ENCODE measurements around the gene ZBTB16.
"Not testable (repeated sequence)": the region's sequence is repeated elsewhere in the genome, so short reads cannot be mapped to it uniquely, and the experiment has no call there.

Gene ZBTB16

DNA sequence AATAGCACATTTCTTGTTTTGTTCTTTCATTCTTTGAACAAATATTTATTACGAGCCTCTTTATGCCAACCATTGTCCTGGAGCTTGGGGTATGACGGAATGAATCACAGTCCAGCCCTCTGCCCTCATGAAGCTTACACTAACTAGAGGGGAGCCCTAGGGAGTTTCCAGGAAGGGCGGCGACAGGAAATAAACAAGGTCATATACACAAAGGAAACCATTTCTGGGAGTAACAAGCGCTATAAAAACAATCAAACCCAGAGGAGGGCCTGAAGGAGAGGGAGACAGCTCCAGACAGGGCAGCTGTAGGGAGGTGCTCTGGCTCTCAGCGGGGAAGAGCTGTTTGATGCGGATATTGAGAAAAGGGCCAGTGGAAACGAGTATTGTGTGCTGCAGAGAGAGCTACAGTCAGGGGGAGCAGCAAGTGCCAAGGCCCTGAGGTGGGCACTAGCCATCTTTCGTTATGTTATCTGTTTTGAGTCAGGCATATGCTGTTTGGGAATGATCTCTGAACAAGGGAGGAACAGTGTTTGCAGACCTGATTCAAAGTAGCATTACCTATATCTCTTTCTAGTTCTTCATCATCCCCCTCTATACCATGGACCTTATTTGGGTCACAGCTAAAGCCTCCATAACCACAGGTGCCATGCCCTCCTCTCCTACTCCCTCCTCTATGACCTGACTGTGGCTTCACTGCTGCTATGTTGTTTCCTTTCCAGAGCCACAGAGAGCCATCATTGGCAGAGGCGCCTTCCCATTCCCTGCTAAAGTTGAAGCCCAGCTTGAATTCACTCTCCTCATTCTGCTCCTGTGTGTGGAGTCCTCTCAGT, 15.3 kb upstream of the ZBTB16 start:
- no peak for DNase-seq

DNA sequence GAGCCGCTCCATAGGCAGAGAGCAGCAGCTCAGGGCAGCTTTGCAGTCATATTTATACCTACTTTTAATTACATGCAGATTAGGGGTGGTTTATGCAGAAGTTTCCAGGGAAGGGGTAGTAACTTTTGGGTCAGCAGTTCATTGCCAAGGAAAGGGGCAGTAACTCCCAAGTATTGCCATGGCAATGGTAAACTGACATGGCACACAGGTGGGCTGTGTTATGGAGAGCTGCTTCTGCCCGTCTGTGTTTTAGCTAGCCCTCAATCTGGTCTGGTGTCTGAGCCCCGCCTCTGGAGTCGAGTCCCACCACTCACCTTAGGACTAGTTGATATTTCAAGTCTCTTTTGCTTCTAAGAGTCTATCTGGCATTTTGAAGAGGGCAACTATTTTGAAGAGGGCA, 12.2 kb upstream of the ZBTB16 start:
- no peak for DNase-seq

DNA sequence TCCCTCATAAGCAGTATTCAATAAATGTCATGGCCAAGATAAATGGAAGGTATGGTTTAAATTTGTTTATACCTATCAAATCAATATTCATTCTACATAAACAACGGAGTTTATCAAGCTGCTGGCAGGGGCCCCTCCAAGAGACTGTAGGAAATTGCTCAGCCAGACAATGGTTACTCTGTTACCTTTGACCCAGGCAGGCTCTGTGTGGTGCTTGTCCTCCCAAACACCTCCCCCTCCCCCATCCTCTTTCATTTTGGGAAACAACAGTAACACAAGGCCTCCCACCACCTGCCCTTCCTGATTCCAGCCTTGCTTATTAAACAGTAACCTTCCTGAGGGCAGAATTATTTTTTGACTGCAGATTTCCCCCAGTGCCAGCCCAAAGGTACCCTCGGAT, 10.5 kb upstream of the ZBTB16 start:
- DNase-seq = no peak

DNA sequence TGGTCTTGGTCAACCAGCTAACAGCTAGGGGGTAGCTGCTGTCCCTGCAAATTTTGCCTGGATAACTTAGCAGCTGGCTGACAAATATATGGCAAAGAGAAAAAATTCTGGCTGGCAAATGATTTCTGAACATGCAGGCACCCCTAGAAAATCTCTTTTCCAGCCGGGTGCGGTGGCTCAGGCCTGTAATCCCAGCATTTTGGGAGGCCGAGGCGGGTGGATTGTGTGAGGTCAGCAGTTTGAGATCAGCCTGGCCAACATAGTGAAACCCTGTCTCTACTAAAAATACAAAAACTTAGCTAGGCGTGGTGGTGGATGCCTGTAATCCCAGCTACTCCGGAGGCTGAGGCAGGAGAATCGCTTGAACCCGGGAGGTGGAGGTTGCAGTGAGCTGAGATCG, 9.7 kb upstream of the ZBTB16 start:
- DNase-seq = not testable (repeated sequence)

DNA sequence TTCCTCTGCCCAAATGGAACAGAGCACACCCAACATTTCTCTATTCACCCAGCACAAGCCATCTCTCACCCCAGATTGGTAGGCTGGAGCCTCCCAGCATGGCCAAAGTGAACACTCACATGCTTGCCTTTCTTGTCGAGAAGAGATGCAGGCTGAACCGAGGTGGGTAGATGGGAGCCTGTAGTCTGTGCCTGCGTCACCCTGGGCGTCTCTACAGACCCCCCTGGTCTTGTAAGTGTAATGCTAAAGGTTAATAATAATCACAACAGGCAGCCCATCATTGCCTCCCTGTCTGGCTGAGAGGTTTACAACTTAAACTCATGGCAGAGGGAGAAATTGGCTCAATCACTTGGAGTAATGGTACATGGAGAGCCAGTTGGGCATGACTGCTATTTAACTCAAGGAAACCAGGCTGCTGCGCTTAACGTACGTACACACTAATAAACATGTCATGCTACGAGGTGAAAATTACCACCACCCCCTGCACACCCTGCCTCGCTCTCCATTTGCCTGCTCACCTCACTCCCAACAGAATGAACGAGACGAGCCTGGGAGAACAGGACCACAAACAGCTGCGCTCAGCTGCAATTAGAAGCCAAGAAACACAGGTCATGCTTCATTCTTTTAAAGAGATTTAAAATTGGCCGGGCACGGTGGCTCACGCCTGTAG, 9.1 kb upstream of the ZBTB16 start:
- DNase-seq = no peak

DNA sequence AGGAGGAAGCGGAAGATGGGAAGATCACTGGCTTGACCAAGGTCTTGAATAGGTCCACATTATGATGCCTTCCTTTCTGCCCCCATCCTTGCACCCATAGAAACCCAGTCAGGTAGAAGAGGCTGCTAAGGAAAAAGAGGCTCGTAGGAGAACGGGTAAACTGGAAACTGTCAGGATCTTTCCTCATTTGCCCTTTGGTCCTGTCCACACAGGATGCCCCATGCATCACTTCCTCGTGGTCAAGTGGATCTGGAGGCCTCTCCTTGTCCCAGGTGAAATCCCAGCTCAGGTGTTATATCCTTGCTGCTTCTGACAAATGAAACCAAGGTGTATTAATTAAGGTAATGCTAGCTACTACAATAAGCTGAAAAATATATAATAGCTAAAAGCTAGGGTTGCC, 8.0 kb upstream of the ZBTB16 start:
- no peak for DNase-seq

DNA sequence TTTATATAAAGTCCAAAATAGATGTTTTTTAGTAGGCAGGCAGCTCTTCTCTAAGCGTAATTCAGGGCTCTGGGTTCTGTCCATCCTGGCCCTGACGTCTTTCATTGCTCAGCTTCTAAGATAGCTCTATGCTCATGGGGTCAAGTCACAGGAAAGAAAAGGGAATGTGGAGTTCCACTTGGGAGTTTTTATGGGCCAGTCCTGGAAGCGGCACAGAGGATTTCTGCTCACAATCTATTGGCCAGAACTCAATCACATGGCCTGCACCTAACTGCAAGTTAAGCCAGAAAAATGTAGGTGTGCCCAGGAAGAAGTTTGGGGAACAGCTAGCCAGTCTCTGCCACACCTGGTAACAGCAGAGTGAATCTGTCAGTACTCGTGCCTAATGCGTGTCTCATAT, 7.4 kb upstream of the ZBTB16 start:
- DNase-seq = no peak

DNA sequence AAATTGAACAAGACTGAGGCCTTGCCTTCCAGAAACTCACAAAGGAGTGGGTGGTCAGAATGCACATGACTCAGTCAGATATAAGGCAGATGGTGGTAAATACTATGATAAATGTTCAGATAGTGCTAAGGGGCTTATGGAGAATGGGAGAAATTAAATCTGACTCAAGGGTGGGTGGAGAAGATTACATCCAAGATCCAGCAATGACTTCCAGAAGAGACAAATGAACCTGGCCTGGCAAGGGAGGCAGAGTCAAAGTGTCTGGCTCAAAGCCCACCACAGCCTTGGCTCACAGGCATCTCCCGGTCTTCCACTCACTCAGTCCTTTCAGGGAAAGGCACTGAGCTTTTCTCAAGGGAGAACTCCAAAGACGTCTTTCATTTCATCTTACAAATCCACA, 6.1 kb upstream of the ZBTB16 start:
- DNase-seq = no peak

DNA sequence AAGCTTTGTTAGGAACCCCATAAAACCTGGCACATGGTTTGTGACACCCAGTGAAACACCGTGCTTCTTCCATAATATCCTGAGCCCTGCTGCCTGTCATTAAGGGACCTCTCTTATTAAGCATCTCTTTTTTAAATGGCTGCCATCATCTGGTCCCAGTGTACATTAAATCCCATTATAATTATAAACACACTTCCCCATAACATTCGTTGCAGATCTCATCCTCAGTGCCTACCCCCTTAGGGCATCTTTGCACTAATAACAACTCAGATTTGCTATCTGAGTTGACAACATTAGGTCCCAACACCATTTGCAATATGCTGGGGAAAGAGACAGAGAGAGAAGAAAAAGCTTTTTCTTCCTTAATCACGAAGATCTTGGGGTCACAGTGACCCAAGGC, 4.7 kb upstream of the ZBTB16 start:
- no peak for DNase-seq

DNA sequence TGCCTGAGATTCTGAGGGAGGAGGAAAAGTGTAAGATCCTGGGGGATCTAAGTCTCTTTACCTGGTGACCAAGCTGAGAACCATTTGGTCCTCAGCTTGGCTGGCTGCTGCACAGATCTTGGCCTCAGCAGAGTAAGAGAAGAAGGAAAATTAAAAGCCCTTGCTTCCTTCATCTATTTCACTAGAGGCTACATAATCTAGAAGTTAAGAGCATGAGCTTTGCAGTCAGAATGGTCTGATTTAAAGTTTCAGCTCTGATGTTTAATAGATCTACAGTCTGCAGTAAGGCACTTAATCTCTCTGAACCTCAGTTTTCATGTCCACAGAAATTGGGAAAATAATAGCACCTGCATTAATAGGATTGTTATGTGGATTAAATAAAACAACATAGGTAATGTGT, 3.1 kb upstream of the ZBTB16 start:
- no peak for DNase-seq

DNA sequence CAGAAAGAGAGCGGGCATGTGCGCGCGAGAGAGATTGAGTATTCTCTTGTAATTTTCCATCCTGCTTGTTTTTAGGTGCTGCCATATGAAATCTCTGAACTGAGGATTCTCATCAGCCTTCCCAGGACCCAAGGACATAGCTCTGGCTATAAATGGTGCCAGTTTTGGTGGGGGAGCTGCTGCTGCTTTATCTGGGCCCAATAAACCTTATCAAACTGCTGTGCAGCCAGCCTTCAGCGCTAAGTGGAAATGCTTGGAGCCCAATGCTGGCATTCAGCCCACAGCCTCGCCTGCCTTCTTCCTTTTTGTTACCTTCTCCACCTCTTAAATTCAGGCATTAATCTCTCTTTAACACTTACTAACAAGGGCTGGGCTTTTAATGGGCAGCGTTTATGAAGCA, 2.4 kb upstream of the ZBTB16 start:
- DNase-seq = no peak

DNA sequence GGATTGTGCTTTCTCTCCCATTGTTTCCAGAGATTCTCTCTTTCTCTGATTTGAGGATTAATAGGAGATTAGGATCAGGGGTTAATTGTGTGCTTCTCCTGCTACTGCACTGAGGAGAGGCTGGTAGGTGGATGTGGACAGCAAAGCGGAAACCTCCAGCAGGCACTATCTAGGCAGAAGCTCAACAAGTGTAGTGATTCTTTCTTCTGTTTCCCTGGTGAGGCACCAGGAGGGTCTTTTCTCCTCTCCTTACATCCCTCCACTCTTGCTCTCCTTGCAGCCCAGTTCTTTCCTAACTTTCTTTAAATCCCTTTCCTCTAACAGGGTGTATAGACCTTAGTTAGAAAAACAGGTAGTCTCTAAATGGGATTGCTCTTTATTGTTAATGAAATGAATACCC, 1.9 kb upstream of the ZBTB16 start:
- DNase-seq = no peak

DNA sequence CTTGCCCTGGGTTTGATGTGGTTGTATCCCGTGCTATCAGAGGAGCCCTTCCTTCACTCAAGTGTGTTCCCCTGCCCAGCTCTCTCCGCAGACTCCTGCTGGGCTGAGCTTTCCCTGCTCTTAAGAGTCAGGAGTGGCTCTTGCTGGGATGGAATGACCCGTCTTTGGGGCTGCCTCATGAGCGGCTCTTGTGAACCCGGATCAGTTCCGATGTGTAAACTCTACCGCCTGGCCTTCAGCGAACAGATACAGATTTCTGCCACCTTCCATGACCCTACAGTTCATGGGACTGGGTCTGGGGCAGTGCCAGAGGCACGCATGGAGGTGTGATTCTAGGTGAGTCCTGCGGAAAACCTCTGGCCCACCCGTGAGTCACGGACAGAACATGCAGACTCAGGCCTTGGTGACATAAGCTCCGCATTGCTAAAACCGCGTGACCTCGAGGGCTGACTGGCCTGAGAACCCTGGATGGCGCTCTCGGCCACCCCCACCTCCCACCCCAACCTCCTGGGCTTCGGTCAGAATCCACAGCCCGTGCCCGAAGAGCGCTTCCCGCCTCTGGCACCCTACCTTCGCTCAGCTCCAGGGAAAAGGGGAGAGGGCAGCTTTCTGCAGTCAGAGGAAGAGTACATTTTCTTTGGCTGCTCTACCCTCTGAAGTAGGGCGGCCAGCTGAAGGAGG, 1.3 kb upstream of the ZBTB16 start:
- DNase-seq = no peak

DNA sequence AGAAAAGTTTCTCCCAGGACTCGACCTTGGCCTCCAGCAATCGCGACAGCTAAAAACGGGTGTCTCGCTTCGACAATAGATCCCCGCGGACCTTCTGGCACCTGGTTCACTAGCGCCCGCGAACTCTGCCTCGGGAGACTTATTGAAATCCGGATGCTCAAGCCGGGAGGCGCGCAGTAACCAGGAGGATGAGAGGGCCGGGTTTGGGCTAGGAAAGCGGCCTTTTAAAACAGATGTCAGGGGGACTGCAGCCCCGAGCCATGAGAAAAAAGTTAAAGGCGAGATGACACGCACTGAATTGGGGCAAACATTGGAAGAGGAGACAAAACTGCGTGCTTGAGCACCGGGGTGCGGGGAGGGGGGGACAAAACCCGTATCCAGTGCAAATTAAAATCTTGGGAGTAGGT, 637 bp upstream of the ZBTB16 start:
- no peak for DNase-seq

DNA sequence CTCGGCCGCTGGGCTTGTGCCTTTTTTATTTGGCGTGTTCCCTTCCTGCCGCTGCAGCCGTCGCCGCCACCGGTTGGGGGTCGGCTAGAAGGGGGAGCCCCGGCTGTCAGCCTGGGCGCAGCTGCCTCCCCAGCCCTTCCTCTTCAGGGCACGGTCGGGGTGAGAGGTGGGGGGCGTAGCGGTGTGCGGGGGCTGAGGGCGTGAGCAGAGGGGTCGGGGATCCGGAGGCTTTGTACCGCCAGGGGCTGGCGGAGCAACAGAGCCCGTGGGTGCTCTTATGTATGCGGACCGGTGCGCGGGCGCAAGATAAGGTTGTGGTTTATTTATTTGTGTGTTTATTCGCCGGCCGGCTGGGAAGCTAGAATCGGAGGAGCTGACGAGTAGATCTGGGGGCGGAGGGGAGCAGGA, 477 bp downstream of the ZBTB16 start:
- no peak for DNase-seq

DNA sequence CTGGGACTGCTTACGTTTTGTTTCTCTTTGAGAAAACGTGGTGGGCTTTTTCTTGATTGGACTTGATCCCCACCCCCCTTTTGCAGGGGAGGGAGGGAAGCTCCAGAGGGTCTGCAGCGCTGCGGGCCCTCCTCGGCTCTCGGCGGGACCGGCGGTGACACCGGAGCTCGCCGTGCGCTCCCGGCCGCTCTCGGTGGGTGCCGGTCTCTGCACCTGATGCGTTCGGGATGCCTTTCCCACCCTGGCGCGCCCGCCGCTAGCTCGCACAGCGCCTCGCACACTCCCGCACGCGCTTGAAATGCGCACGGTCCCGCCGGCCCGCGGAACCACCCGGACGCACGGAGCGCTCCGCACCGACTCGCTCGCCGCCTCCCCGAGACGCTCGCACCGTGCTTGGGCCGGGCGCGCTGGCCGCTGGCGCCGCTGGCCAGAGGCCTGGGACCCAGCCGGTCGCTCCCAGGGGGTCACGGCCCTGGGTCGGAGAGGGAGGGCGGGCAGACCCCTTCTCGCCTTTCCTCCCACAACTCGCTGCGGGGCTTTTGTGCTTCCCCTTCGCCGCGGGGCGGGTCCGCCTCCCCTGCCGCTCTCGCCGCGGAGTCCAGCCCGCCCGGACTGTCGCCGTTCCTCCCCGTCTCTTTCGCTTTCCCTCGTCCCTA, 1.0 kb downstream of the ZBTB16 start:
- DNase-seq = no peak

DNA sequence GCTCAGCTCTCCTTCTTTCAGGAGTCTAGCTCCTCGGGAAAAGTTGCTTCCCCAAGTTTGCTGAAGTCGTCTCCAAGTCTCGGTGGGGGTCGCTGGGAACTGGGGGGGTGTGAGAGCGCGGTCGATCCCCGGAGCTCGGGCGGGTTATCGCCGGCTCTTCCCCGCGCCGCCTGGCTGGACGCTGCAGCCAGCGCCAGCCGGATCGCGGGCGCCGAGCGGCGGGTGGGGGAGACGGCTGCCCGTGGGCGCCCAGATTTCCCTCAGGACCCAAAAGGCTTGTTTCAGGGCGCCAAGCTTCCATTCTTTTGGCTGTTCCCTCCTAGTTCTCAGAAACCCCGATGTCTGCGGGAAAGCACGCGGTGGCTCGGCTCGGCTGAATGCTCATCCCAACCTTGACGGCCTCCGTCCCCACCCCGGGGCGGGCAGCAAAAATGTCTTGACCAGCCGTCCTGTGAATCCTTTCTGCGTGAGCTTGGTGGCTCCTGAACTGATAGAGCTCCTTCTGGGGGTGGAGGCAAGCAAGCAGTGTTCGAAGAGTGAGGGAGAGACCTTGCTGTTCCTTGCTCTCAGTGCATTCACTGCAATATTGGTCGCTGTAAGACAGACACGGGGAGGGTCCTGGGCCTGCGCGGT, 1.7 kb downstream of the ZBTB16 start:
- no peak for DNase-seq

DNA sequence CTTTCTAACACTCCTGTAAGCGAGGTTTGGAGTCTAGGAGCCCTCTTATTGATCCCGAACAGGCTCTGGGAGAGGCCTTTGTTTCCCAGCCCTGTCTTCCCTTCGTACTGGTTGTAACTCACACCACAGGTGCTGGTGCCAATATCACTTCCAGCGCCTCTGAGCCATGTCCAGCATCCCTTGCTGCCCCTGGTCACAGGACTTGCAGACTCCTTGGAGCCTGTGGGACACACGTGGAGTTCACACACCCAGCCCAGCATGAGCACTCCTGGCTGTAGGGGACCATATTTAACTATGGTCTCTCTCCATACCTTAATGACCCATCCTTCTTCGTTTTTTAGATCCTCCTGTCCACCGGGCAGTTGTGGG, 2.2 kb downstream of the ZBTB16 start:
- no peak for DNase-seq

DNA sequence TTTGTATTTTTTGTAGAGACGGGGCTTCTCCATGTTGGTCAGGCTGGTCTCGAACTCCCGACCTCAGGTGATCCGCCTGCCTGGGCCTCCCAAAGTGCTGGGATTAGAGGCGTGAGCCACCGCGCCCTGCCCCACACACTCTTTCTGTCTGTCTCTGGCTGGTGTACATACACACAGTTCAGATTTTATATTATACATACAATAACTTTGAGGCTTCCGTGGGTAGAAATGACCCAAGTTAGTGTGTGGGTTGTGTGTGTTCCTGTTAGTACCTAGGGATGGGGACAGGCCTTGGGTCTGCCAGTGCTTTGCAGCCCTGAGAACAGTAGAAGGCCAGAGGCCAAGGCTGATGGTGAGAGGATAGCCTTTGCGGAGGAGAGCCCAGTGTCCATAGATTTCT, 2.8 kb downstream of the ZBTB16 start:
- no peak for DNase-seq

DNA sequence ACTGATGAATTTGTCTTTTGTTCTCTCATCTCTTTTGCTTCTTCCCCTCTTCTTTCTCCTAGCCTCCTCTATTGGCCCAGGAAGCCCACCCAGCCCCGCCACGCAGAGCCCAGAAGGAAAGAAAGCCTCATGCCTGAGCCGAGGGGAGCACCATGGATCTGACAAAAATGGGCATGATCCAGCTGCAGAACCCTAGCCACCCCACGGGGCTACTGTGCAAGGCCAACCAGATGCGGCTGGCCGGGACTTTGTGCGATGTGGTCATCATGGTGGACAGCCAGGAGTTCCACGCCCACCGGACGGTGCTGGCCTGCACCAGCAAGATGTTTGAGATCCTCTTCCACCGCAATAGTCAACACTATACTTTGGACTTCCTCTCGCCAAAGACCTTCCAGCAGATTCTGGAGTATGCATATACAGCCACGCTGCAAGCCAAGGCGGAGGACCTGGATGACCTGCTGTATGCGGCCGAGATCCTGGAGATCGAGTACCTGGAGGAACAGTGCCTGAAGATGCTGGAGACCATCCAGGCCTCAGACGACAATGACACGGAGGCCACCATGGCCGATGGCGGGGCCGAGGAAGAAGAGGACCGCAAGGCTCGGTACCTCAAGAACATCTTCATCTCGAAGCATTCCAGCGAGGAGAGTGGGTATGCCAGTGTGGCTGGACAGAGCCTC, 3.8 kb downstream of the ZBTB16 start:
- DNase-seq = no peak

DNA sequence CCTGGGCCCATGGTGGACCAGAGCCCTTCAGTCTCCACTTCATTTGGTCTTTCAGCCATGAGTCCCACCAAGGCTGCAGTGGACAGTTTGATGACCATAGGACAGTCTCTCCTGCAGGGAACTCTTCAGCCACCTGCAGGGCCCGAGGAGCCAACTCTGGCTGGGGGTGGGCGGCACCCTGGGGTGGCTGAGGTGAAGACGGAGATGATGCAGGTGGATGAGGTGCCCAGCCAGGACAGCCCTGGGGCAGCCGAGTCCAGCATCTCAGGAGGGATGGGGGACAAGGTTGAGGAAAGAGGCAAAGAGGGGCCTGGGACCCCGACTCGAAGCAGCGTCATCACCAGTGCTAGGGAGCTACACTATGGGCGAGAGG, 4.3 kb downstream of the ZBTB16 start:
- DNase-seq = no peak

DNA sequence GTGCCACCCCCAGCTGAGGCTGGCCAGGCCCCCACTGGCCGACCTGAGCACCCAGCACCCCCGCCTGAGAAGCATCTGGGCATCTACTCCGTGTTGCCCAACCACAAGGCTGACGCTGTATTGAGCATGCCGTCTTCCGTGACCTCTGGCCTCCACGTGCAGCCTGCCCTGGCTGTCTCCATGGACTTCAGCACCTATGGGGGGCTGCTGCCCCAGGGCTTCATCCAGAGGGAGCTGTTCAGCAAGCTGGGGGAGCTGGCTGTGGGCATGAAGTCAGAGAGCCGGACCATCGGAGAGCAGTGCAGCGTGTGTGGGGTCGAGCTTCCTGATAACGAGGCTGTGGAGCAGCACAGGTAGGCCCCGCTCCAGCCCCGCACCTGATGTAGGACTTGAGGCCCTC, 4.7 kb downstream of the ZBTB16 start:
- no peak for DNase-seq

DNA sequence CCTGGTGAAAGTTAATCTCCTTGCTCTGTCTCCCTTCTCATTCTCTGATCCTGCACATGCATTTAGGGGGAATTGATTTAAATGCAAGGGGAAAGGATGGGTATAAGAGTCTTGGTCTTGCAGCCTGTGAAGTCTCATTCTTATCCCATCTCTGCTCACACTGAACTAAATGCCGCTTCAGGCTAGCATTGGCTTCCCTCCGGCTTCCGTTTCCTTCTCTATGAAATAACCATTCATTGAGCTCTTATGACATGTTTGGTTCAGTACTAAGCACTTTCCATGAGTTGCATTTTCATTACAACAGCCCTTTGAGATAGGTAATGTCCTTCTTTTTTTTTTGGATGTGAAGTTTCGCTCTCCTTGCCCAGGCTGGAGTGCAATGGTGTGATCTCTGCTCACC, 5.6 kb downstream of the ZBTB16 start:
- DNase-seq = no peak
